GM18505 (cell line): Measurements from ENCODE around the gene LRRK1.
"Not testable (repeated sequence)": the region's sequence is repeated elsewhere in the genome, so short reads cannot be mapped to it uniquely, and the experiment has no call there.

Experiments used
- ATAC-seq: cut with Tn5 transposase; IDR thresholded peaks from one replicate; pipeline ENCODE4 v1.9.1; 2021; ENCODE audit not compliant: unreplicated experiment
- POLR2A ChIP-seq: IDR thresholded peaks from 4 replicates; pipeline ENCODE4 v1.6.1; 2011; ENCODE audit warnings: borderline replicate concordance; ENCODE audit not compliant: insufficient read depth, insufficient read length; ENCODE audit errors: extremely low read depth

The LRRK1 gene

DNA sequence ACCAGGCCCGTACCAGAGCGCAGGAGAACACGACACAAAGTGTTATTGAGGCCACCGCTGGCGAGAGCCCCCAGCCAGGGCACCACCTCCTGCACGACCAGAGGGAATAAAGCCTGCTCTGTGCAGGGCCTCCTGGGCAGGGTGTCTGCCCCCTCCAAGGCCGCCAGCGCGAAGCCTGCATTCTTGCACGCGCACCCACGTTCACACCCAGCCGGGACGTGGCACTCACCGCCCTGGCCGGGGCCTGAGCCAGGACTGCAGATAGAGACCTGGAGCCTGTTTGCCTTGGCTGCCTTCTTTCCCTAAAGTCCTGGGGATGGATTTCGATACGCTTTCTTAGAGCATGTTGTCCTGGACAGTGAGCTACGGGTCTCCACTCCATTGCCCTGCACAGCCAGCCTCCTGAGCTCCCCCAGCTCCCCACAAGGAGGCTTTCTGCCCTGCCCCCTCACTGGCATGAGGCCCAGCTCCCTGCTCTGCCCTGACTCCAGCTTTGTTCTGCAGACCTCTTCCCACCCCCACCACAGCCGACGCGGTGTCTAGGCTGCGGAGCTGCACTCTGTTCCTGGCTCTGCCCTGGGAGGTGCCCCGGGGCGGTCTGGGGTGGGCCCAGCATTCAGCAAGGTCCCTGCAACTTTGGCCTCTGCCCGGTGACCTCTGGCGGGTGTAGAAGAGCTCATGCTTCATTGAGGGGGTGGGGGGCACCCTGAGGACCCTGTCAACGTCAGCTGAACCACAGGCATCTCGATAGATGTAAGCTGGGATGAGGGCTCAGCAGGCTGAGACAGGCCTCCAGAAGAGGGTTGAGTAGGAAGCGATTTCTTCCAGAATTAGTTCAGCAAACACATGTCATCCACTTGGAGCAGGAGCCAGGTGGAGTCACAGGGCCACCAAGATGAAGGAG is 145.0 kb downstream of the LRRK1 start:
- no peak for ATAC-seq
- TF ChIP-seq POLR2A = no peak

DNA sequence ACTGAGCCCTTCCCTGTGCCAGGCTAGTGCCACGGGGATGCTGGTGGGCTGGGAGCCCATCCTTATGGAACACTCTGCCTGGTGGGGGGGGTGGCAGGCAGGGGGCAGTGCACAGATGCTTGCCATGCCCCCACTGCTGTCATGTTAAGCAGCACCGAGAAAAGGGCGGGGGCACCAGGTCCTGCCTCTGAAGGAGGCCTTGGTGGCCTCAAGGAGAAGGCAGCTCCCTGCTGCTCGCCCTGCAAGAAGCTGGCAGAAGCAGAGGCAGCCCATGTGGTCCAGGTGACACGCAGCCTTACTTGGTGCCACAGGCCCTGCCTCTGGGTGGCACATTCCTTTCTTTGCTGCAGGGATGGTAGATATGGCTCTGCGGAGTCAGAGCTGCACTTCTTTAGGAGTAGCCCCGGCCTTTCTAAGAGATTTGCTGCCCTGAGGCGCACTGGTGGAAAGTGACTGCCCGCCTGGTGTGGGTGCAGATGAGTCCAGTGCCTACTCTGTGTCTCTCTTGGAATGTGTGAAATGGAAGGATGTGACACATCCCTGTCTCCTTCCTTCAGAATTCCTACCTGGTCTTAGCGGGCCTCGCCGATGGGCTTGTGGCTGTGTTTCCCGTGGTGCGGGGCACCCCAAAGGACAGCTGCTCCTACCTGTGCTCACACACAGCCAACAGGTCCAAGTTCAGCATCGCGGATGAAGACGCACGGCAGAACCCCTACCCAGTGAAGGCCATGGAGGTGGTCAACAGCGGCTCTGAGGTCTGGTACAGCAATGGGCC is 145.8 kb downstream of the LRRK1 start:
- no peak for ATAC-seq
- no peak for TF ChIP-seq POLR2A

DNA sequence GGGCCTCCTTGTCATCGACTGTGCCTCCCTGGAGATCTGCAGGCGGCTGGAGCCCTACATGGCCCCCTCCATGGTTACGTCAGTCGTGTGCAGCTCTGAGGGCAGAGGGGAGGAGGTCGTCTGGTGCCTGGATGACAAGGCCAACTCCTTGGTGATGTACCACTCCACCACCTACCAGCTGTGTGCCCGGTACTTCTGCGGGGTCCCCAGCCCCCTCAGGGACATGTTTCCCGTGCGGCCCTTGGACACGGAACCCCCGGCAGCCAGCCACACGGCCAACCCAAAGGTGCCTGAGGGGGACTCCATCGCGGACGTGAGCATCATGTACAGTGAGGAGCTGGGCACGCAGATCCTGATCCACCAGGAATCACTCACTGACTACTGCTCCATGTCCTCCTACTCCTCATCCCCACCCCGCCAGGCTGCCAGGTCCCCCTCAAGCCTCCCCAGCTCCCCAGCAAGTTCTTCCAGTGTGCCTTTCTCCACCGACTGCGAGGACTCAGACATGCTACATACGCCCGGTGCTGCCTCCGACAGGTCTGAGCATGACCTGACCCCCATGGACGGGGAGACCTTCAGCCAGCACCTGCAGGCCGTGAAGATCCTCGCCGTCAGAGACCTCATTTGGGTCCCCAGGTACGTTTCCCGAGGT is 146.5 kb downstream of the LRRK1 start:
- ATAC-seq = no peak
- no peak for TF ChIP-seq POLR2A

GRCh38 chr15:101066501-101067408 is 147.6 kb downstream of the LRRK1 start:
- ATAC-seq = no peak

GRCh38 chr15:101067660-101068522 is 148.7 kb downstream of the LRRK1 start:
- TF ChIP-seq POLR2A = no peak
- ATAC-seq = no peak

More at GRCh38 chr15:101066501-101067408, 147.6 kb downstream of the LRRK1 start:
- TF ChIP-seq POLR2A = no peak

- ATAC-seq = no peak
- TF ChIP-seq POLR2A = no peak
Observed at GRCh38 chr15:101068523-101068960, 149.4 kb downstream of the LRRK1 start.

DNA sequence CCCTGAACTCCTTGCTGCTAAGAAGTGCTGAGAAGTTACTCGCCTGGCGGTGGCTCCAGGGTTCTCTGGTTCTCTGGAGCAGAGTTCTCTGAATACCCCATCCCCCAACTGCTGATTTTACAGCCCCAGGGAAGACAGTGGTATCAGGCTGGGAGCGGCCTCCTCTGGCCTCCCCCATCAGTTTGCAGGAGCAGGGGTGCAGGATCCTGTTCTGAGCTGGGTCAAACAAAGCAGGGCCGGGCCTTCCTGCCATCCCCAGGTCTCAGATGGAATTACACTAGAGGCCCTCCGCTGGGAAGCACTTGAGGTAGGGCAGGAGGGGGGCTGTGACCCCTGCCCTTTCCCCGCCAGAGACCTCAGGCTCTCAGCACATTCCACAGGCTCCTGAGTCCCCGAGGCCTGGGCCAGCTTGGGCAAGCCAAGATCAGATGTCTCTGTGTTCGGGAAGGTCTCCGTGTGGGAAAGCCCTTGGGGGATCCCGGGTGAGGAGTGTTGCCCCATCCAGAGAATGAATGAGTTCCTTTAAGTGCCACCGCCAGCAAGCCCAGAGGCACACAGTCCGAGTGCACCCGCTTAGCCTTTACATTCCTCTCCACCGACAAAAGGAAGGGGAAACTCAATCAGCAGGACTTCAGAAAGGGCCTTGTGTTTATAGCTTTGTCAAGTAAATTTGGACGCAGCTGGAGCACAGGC is 149.9 kb downstream of the LRRK1 start:
- ATAC-seq = no peak
- no peak for TF ChIP-seq POLR2A

DNA sequence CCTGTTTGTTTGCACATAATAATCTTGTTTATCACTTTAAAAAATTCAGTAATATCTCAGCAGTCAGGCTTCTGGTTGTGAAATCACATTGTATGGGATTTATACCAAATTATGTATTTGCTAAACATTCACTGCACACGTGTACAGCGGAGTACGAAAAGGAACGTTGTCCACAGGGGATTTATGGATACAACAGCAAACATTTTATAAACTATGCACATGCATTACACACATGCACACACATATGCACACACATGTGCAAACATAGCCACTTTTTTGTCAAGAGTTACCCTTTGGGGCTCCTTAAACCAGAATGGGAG is 150.5 kb downstream of the LRRK1 start:
- ATAC-seq = no peak
- no peak for TF ChIP-seq POLR2A

DNA sequence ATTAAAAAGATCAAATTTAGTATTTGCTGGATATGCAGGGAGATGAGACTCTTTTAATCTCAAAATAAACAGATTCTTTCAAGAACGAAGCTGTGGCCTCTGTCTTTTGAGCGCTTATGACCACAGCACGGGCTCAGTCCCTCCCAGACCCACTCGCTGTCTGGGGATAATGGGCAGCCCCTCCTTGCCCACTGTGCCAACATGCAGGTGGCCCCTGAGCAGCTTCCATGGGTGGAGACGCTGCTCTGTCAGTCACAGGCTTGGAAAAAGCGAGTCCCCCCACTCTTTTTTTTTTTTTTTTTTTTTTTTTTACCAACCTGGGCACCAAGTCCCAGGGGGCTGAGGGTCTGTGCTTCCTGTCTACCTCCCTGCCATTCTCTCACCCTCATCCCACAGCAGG is 150.9 kb downstream of the LRRK1 start:
- ATAC-seq = no peak
- no peak for TF ChIP-seq POLR2A

- ATAC-seq = no peak
- TF ChIP-seq POLR2A = no peak
Observed at GRCh38 chr15:101070502-101071273, 151.5 kb downstream of the LRRK1 start.

GRCh38 chr15:101071651-101072050 is 152.5 kb downstream of the LRRK1 start:
- ATAC-seq = no peak
- no peak for TF ChIP-seq POLR2A

- ATAC-seq = not testable (repeated sequence)
Observed at GRCh38 chr15:101072235-101072634, 153.1 kb downstream of the LRRK1 start.

DNA sequence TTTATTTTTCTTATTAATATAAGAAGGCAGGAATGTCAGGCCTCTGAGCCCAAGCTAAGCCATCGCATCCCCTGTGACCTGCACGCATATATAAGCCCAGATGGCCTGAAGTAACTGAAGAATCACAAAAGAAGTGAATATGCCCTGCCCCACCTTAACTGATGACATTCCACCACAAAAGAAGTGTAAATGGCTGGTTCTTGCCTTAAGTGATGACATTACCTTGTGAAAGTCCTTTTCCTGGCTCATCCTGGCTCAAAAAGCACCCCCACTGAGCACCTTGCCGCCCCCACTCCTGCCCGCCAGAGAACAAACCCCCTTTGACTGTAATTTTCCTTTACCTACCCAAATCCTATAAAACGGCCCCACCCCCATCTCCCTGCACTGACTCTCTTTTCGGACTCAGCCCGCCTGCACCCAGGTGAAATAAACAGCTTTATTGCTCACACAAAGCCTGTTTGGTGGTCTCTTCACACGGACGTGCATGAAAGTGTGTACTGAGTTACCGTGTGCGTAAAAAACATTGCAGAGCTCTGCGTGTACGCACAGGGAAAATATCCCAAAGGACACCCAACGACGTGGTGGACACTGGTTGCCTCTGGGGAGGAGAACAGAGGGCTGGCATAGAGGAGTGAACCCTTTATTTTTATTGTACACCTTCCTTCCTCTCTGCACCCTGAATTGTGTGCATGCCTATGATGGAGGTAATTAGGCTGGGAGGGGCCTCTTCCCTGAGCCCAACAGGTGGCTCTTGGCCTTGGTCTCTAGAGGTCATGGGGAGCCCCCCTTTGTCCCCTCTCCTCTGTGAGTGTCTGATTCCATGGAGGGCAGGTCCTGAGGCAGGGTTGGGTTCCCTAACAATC is 158.9 kb downstream of the LRRK1 start:
- not testable (repeated sequence) for ATAC-seq
